GM23338 (cell line): ENCODE results near the gene RAB6A. TPM values are rescaled to one million over a fixed set of nuclear protein-coding genes. Genes with fewer than 3 reads are reported as not detected.

Experiments used
- ATAC-seq: fragments of 200-7000 bp; cut with Tn5 transposase; 3 replicates; pipeline ENCODE4 v1.9.1; 2020
- DNase-seq: peaks from one replicate; pipeline ENCODE4 v3.0.0-alpha.2; 2015; ENCODE audit warnings: low spot score
- H2AFZ ChIP-seq: fragments of 200-600 bp; sonication (generic); 2 replicates; pipeline ENCODE4 v1.8.0; 2016; ENCODE audit warnings: antibody characterized with exemption, mild to moderate bottlenecking, moderate library complexity
- H3F3A ChIP-seq: fragments of 200-600 bp; sonication (generic); replicated peaks from 2 replicates; pipeline ENCODE4 v1.8.0; 2017; ENCODE audit warnings: antibody characterized with exemption, mixed run types, low read depth
- H3K27ac ChIP-seq: fragments of 200-600 bp; sonication (generic); 2 replicates; pipeline ENCODE4 v1.6.1; 2016; ENCODE audit warnings: low read depth
- H3K27me3 ChIP-seq: fragments of 200-600 bp; sonication (generic); 2 replicates; pipeline ENCODE4 v1.8.0; 2016; ENCODE audit warnings: mild to moderate bottlenecking, mixed run types, moderate library complexity; ENCODE audit not compliant: insufficient read depth
- H3K36me3 ChIP-seq: fragments of 200-600 bp; sonication (generic); 2 replicates; pipeline ENCODE4 v1.8.0; 2016; ENCODE audit warnings: mild to moderate bottlenecking; ENCODE audit not compliant: insufficient read depth
- H3K4me1 ChIP-seq: fragments of 200-600 bp; sonication (generic); 2 replicates; pipeline ENCODE4 v1.8.0; 2016; ENCODE audit warnings: mild to moderate bottlenecking, moderate library complexity; ENCODE audit not compliant: insufficient read depth
- H3K4me2 ChIP-seq: fragments of 200-600 bp; sonication (generic); 2 replicates; pipeline ENCODE4 v1.7.1; 2017; ENCODE audit warnings: mixed run types
- H3K4me3 ChIP-seq: fragments of 200-600 bp; sonication (generic); 2 replicates; pipeline ENCODE4 v1.6.1; 2016; ENCODE audit warnings: mixed run types
- H3K79me2 ChIP-seq: fragments of 200-600 bp; sonication (generic); replicated peaks from 2 replicates; pipeline ENCODE4 v1.8.0; 2017; ENCODE audit warnings: mild to moderate bottlenecking; ENCODE audit not compliant: insufficient read depth
- H3K9me2 ChIP-seq: fragments of 200-600 bp; sonication (generic); 2 replicates; pipeline ENCODE4 v1.8.0; 2017; ENCODE audit not compliant: insufficient read depth
- H4K20me1 ChIP-seq: fragments of 200-600 bp; sonication (generic); replicated peaks from 2 replicates; pipeline ENCODE4 v1.8.0; 2017; ENCODE audit warnings: mild to moderate bottlenecking; ENCODE audit not compliant: insufficient read depth
- H3K27ac Mint-ChIP-seq: 2 replicates; pipeline ENCODE4 v1.8.0; 2020; ENCODE audit warnings: inconsistent platforms, mild to moderate bottlenecking, moderate library complexity, mixed read lengths
- H3K27me3 Mint-ChIP-seq: 3 replicates; pipeline ENCODE4 v1.8.0; 2022; ENCODE audit warnings: low read depth, mild to moderate bottlenecking, moderate library complexity, mixed read lengths, inconsistent platforms; ENCODE audit not compliant: insufficient read depth, poor library complexity
- H3K36me3 Mint-ChIP-seq: 3 replicates; pipeline ENCODE4 v1.8.0; 2021; ENCODE audit warnings: low read depth, mild to moderate bottlenecking, inconsistent platforms, moderate library complexity, mixed read lengths
- H3K4me1 Mint-ChIP-seq: 3 replicates; pipeline ENCODE4 v1.8.0; 2020; ENCODE audit warnings: mild to moderate bottlenecking, inconsistent platforms, mixed read lengths
- H3K4me3 Mint-ChIP-seq: 3 replicates; pipeline ENCODE4 v1.8.0; 2021; ENCODE audit warnings: moderate library complexity, mild to moderate bottlenecking, inconsistent platforms, mixed read lengths
- H3K9me3 Mint-ChIP-seq: 3 replicates; pipeline ENCODE4 v1.8.0; 2020; ENCODE audit warnings: moderate library complexity, mild to moderate bottlenecking, inconsistent platforms, mixed read lengths
- CREB1 ChIP-seq: fragments of 250-450 bp; sonication (Bioruptor Pico); IDR thresholded peaks from 2 replicates; pipeline ENCODE4 v1.5.0; 2020; ENCODE audit warnings: low read depth, mild to moderate bottlenecking, moderate library complexity
- EZH2 ChIP-seq: fragments of 200-600 bp; sonication (generic); IDR thresholded peaks from one replicate; pipeline ENCODE4 v1.8.0; 2017; ENCODE audit warnings: antibody characterized with exemption, mild to moderate bottlenecking, low read depth; ENCODE audit not compliant: unreplicated experiment
- JUNB ChIP-seq: IDR thresholded peaks from one replicate; pipeline ENCODE4 v1.6.1; 2016; ENCODE audit warnings: antibody characterized with exemption; ENCODE audit not compliant: unreplicated experiment
- STAT1 ChIP-seq: IDR thresholded peaks from one replicate; pipeline ENCODE4 v1.6.1; 2016; ENCODE audit warnings: antibody characterized with exemption; ENCODE audit not compliant: unreplicated experiment
- ZNF331 ChIP-seq: fragments of 250-450 bp; sonication (Bioruptor Pico); IDR thresholded peaks from 2 replicates; pipeline ENCODE4 v1.5.0; 2020; ENCODE audit warnings: low read depth, mild to moderate bottlenecking, moderate library complexity
- polyA plus RNA-seq: library from polyadenylated mRNA; unstranded; fragments of >200 nt; fragmentation: Nextera tagmentation; extraction: Ambion mirVana; gene quantifications from 2 replicates; pipeline ENCODE4 v1.2.1, GENCODE V29; 2016
- total RNA-seq: library from RNA; depleted of rRNA; stranded (reverse); fragments of >200 nt; shearing (Covaris generic); gene quantifications from 2 replicates; pipeline ENCODE4 v1.2.3, GENCODE V29; 2014
- TF ChIP-seq, protein P1 (sequence below): fragments of 250-450 bp; sonication (Bioruptor Pico); IDR thresholded peaks from 2 replicates; pipeline ENCODE4 v1.5.0; 2020; ENCODE audit warnings: mild to moderate bottlenecking, moderate library complexity
- TF ChIP-seq, protein P2 (sequence below): IDR thresholded peaks from 2 replicates; pipeline ENCODE4 v1.6.1; 2016; ENCODE audit warnings: antibody characterized with exemption
- TF ChIP-seq, protein P3 (sequence below), 2 experiments: fragments of 200-600 bp in 1 of 2; sonication (generic) in 1 of 2; conservative IDR thresholded peaks; 2 replicates each; pipeline versions ENCODE4 v1.5.1 to v1.6.1; 2016 to 2017; ENCODE audit warnings: antibody characterized with exemption in 2 of 2, low read depth in 2 of 2, mild to moderate bottlenecking in 2 of 2, moderate library complexity in 1 of 2

RAB6A gene
- total and polyA plus RNA-seq, 2 experiments from 2014 or later, result 61.1 to 127 TPM

DNA sequence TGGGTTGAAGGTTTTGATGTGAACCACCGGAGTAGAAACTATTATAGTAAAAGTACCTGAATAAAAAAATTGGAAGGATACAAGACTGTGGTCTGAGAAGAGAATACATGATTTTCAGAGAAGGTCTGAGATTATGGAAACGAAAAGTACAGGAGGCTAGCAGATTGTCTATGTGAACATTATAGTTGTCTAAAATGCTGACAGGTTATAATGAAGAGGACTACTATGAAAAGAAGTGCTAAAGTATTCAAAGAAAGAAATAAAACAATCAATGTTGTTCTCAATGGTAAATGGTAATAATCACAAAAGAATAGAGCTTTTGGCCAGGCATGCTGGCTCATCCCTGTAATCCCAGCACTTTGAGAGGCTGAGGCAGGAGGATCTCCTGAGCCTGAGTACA lies 34.0 kb downstream of the RAB6A start (continued):
- TF ChIP-seq, protein P1, sequence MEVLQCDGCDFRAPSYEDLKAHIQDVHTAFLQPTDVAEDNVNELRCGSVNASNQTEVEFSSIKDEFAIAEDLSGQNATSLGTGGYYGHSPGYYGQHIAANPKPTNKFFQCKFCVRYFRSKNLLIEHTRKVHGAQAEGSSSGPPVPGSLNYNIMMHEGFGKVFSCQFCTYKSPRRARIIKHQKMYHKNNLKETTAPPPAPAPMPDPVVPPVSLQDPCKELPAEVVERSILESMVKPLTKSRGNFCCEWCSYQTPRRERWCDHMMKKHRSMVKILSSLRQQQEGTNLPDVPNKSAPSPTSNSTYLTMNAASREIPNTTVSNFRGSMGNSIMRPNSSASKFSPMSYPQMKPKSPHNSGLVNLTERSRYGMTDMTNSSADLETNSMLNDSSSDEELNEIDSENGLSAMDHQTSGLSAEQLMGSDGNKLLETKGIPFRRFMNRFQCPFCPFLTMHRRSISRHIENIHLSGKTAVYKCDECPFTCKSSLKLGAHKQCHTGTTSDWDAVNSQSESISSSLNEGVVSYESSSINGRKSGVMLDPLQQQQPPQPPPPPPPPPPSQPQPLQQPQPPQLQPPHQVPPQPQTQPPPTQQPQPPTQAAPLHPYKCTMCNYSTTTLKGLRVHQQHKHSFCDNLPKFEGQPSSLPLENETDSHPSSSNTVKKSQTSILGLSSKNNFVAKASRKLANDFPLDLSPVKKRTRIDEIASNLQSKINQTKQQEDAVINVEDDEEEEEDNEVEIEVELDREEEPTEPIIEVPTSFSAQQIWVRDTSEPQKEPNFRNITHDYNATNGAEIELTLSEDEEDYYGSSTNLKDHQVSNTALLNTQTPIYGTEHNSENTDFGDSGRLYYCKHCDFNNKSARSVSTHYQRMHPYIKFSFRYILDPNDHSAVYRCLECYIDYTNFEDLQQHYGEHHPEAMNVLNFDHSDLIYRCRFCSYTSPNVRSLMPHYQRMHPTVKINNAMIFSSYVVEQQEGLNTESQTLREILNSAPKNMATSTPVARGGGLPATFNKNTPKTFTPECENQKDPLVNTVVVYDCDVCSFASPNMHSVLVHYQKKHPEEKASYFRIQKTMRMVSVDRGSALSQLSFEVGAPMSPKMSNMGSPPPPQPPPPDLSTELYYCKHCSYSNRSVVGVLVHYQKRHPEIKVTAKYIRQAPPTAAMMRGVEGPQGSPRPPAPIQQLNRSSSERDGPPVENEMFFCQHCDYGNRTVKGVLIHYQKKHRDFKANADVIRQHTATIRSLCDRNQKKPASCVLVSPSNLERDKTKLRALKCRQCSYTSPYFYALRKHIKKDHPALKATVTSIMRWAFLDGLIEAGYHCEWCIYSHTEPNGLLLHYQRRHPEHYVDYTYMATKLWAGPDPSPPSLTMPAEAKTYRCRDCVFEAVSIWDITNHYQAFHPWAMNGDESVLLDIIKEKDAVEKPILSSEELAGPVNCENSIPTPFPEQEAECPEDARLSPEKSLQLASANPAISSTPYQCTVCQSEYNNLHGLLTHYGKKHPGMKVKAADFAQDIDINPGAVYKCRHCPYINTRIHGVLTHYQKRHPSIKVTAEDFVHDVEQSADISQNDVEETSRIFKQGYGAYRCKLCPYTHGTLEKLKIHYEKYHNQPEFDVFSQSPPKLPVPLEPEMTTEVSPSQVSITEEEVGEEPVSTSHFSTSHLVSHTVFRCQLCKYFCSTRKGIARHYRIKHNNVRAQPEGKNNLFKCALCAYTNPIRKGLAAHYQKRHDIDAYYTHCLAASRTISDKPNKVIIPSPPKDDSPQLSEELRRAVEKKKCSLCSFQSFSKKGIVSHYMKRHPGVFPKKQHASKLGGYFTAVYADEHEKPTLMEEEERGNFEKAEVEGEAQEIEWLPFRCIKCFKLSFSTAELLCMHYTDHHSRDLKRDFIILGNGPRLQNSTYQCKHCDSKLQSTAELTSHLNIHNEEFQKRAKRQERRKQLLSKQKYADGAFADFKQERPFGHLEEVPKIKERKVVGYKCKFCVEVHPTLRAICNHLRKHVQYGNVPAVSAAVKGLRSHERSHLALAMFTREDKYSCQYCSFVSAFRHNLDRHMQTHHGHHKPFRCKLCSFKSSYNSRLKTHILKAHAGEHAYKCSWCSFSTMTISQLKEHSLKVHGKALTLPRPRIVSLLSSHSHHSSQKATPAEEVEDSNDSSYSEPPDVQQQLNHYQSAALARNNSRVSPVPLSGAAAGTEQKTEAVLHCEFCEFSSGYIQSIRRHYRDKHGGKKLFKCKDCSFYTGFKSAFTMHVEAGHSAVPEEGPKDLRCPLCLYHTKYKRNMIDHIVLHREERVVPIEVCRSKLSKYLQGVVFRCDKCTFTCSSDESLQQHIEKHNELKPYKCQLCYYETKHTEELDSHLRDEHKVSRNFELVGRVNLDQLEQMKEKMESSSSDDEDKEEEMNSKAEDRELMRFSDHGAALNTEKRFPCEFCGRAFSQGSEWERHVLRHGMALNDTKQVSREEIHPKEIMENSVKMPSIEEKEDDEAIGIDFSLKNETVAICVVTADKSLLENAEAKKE (CRISPR knock-in tag), result no peak
- TF ChIP-seq CREB1 (no peak), EZH2 (no peak), JUNB (no peak), STAT1 (no peak)
- TF ChIP-seq, protein P2, sequence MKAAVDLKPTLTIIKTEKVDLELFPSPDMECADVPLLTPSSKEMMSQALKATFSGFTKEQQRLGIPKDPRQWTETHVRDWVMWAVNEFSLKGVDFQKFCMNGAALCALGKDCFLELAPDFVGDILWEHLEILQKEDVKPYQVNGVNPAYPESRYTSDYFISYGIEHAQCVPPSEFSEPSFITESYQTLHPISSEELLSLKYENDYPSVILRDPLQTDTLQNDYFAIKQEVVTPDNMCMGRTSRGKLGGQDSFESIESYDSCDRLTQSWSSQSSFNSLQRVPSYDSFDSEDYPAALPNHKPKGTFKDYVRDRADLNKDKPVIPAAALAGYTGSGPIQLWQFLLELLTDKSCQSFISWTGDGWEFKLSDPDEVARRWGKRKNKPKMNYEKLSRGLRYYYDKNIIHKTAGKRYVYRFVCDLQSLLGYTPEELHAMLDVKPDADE, result no peak

DNA sequence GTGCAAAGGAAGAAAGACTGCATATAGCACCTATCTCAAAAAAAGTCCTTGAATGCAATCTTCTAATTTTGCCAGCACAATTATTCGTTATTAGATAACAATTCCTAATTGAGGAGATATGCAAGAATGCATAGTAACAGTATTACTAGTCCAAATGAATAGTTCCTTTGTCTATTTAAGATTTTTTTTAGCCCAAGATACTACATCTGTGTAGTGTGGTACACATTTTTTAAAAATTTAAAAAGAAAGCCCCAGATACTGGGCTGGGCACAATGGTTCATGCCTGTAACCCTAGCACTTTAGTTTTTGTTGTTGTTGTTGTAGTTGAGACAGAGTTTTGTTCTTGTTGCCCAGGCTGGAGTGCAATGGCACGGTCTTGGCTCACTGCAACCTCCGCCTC lies 43.7 kb downstream of the RAB6A start:
- H3K4me2 ChIP-seq, result no peak overlapping the region
- Mint-ChIP-seq H3K4me1 (no peaks in the 10 kb centered on the region), H3K4me3 (no peak overlapping the region), H3K9me3 (no peaks in the 10 kb centered on the region), H3K27ac (no peak overlapping the region), H3K27me3 (no peaks in the 10 kb centered on the region), H3K36me3 (peaks cover 19% of the 10 kb centered on the region)
- H4K20me1 ChIP-seq, result peaks cover 6% of the 10 kb centered on the region
- H3K4me1 ChIP-seq, result no peaks in the 10 kb centered on the region
- H3K9me2 ChIP-seq, result no peaks in the 10 kb centered on the region
- H3K27ac ChIP-seq, result no peak overlapping the region; the same call in 1 of the 2 replicates
- ATAC-seq, result no peak
- H2AFZ ChIP-seq, result no peak overlapping the region
- no peak overlapping the region for H3K4me3 ChIP-seq
- no peaks in the 10 kb centered on the region for H3F3A ChIP-seq
- no peak for DNase-seq
- H3K36me3 ChIP-seq, result peaks cover 5% of the 10 kb centered on the region; the same call in 1 of the 2 replicates
- no peaks in the 10 kb centered on the region for H3K27me3 ChIP-seq
- 0 out of 2 replicates have a peak, but pooled peaks cover 5% of the 10 kb centered on the region for H3K79me2 ChIP-seq
- no peak for TF ChIP-seq CREB1
- TF ChIP-seq, protein P3, sequence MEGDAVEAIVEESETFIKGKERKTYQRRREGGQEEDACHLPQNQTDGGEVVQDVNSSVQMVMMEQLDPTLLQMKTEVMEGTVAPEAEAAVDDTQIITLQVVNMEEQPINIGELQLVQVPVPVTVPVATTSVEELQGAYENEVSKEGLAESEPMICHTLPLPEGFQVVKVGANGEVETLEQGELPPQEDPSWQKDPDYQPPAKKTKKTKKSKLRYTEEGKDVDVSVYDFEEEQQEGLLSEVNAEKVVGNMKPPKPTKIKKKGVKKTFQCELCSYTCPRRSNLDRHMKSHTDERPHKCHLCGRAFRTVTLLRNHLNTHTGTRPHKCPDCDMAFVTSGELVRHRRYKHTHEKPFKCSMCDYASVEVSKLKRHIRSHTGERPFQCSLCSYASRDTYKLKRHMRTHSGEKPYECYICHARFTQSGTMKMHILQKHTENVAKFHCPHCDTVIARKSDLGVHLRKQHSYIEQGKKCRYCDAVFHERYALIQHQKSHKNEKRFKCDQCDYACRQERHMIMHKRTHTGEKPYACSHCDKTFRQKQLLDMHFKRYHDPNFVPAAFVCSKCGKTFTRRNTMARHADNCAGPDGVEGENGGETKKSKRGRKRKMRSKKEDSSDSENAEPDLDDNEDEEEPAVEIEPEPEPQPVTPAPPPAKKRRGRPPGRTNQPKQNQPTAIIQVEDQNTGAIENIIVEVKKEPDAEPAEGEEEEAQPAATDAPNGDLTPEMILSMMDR (conservative IDR thresholded peaks at IDR 0.05; ENCODE audit: low read depth in 2 of 2), result no peak
- TF ChIP-seq ZNF331 (CRISPR knock-in tag), result no peak
